Transverse colon (tissue), 4 donors: ENCODE results near the gene TMEM170B.

ENCODE experiments used
- CTCF ChIP-seq, 5 experiments: fragments of 200-600 bp in 3 of 5; fragments of 450-650 bp in 2 of 5; sonication (generic) in 3 of 5; IDR thresholded peaks; 1 replicate in 2 of 5; 2 replicates in 3 of 5; pipeline ENCODE4 v1.5.1; 2016 to 2017; ENCODE audit warnings: antibody characterized with exemption in 5 of 5, inconsistent platforms in 3 of 5, mild to moderate bottlenecking in 2 of 5, moderate library complexity in 1 of 5
- EP300 ChIP-seq: sonication (generic); formaldehyde crosslinking; IDR thresholded peaks from one replicate; pipeline ENCODE4 v1.6.1; 2017; ENCODE audit warnings: antibody characterized with exemption, low read depth
- POLR2A ChIP-seq: fragments of 450-650 bp; IDR thresholded peaks from one replicate; pipeline ENCODE4 v1.6.1; 2016; ENCODE audit warnings: antibody characterized with exemption, mild to moderate bottlenecking, moderate library complexity
- POLR2AphosphoS5 ChIP-seq, 3 donors: sonication (generic); formaldehyde crosslinking; IDR thresholded peaks; one replicate each; pipeline ENCODE4 v1.6.1; 2016; ENCODE audit warnings: antibody characterized with exemption in 3 of 3

DNA sequence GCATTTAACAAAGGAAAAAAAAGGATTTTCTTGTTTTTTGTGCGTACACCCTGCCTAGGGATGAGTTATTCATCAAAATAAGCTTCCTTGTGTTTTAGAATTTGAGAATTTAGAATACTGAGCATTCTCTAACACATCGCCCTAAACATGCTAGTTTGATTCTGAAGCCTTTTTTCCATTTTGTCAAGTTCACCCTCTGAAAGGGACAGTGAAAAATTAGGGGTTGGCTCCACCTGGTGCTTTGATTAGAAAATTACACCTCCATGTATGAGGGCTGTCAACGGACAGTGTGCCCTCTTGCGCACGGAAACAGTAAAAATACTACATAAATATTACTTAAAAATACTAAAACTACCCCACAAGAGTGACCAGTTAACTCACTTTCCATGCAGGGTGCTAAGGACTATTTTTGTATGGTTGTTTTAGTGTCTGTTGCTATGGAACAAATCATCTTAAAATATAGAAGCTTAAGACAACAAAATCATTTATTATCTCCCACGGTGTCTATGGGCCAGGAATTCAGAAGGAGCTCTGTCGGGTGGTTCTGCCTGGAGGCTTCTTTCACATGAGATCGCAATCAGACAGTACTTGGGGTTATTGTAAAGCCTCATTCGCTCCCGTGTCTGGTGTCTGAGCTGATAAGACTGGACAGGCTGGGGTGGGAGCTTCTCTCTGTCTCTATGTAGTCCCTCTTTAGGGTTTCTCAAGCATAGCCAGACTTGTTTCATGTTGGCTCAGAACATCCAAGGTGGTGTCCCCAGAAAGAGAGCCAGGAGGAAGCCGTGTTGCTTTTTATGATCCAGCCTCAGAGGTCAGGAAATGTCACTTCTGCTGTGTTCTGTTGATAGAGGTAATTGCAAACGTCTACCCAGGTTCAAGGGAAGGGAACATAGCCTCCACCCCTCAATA lies 41.1 kb upstream of the TMEM170B start:
- TF ChIP-seq CTCF (IDR thresholded peaks at IDR 0.05): peak; percentile 83 to 98 (median 86)
- no peak for TF ChIP-seq POLR2AphosphoS5 (IDR thresholded peaks at IDR 0.05)
- TF ChIP-seq EP300: no peak
- no peak for TF ChIP-seq POLR2A
